Nephron (organoid): ENCODE measurements around the gene PTPRG.

Source experiments
- H3K27ac Mint-ChIP-seq, 3 experiments: 2 replicates each; pipeline ENCODE4 v1.8.0; 2020; ENCODE audit warnings: mixed read lengths in 3 of 3, mild to moderate bottlenecking in 2 of 3, moderate library complexity in 1 of 3
- H3K27me3 Mint-ChIP-seq: 2 replicates; pipeline ENCODE4 v1.8.0; 2021; ENCODE audit warnings: low read depth, mild to moderate bottlenecking, moderate library complexity, mixed read lengths
- H3K36me3 Mint-ChIP-seq: 2 replicates; pipeline ENCODE4 v1.8.0; 2020; ENCODE audit warnings: low read depth, mixed read lengths
- H3K4me1 Mint-ChIP-seq: 2 replicates; pipeline ENCODE4 v1.8.0; 2020; ENCODE audit warnings: mixed read lengths
- H3K4me3 Mint-ChIP-seq, 3 experiments: 2 replicates each; pipeline ENCODE4 v1.8.0; 2020; ENCODE audit warnings: mild to moderate bottlenecking in 3 of 3, mixed read lengths in 3 of 3, moderate library complexity in 2 of 3
- H3K9me3 Mint-ChIP-seq: 2 replicates; pipeline ENCODE4 v1.8.0; 2020; ENCODE audit warnings: mixed read lengths
- CTCF ChIP-seq, 3 experiments: fragments of 200-600 bp; sonication (generic); IDR thresholded peaks; one replicate each; pipeline ENCODE4 v1.5.0; 2021; ENCODE audit warnings: antibody characterized with exemption in 3 of 3; ENCODE audit not compliant: unreplicated experiment in 3 of 3

Gene PTPRG

GRCh38 chr3:61524933-61525332 is 36.4 kb upstream of the PTPRG start:
- peaks cover 29% of the 10 kb centered on the region for H3K4me1 Mint-ChIP-seq
- H3K27me3 Mint-ChIP-seq: no peaks in the 10 kb centered on the region
- no peak overlapping the region for H3K4me3 Mint-ChIP-seq
- H3K36me3 Mint-ChIP-seq: no peaks in the 10 kb centered on the region
- no peaks in the 10 kb centered on the region for H3K9me3 Mint-ChIP-seq
- peak overlapping the region; percentile 36 to 59 (median 41) for H3K27ac Mint-ChIP-seq
- TF ChIP-seq CTCF (IDR thresholded peaks at IDR 0.05; ENCODE audit: unreplicated experiment in 3 of 3): no peak

GRCh38 chr3:61526308-61526707 is 35.1 kb upstream of the PTPRG start:
- no peak overlapping the region for H3K4me3 Mint-ChIP-seq

GRCh38 chr3:61527011-61527410 is 34.4 kb upstream of the PTPRG start:
- no peak for TF ChIP-seq CTCF (IDR thresholded peaks at IDR 0.05; ENCODE audit: unreplicated experiment in 3 of 3)
- Mint-ChIP-seq H3K27me3 (no peaks in the 10 kb centered on the region), H3K4me3 (no peak overlapping the region), H3K36me3 (no peaks in the 10 kb centered on the region), H3K27ac (no peak overlapping the region), H3K4me1 (peaks cover 33% of the 10 kb centered on the region), H3K9me3 (no peaks in the 10 kb centered on the region)

More at GRCh38 chr3:61526308-61526707, 35.1 kb upstream of the PTPRG start:
- H3K4me1 Mint-ChIP-seq: peaks cover 28% of the 10 kb centered on the region
- no peaks in the 10 kb centered on the region for H3K36me3 Mint-ChIP-seq
- no peaks in the 10 kb centered on the region for H3K9me3 Mint-ChIP-seq
- TF ChIP-seq CTCF (IDR thresholded peaks at IDR 0.05; ENCODE audit: unreplicated experiment in 3 of 3): no peak
- H3K27me3 Mint-ChIP-seq: no peaks in the 10 kb centered on the region
- peak overlapping the region in 1 of 3 experiments; percentile 8 for H3K27ac Mint-ChIP-seq

- Mint-ChIP-seq H3K27ac (peak overlapping the region in 1 of 3 experiments; percentile 8), H3K36me3 (no peaks in the 10 kb centered on the region), H3K9me3 (no peaks in the 10 kb centered on the region), H3K27me3 (no peaks in the 10 kb centered on the region), H3K4me1 (peaks cover 17% of the 10 kb centered on the region), H3K4me3 (no peak overlapping the region)
- TF ChIP-seq CTCF (IDR thresholded peaks at IDR 0.05; ENCODE audit: unreplicated experiment in 3 of 3): peak; percentile 46 to 55 (median 51)
These were observed 31.0 kb upstream of the PTPRG start for GRCh38 chr3:61530355-61530754.

- TF ChIP-seq CTCF (IDR thresholded peaks at IDR 0.05; ENCODE audit: unreplicated experiment in 3 of 3): no peak
- peaks cover 17% of the 10 kb centered on the region for H3K4me1 Mint-ChIP-seq
- no peak overlapping the region for H3K4me3 Mint-ChIP-seq
- H3K36me3 Mint-ChIP-seq: no peaks in the 10 kb centered on the region
- no peaks in the 10 kb centered on the region for H3K27me3 Mint-ChIP-seq
- no peaks in the 10 kb centered on the region for H3K9me3 Mint-ChIP-seq
- peak overlapping the region in 1 of 3 experiments; percentile 18 for H3K27ac Mint-ChIP-seq
These were observed 29.8 kb upstream of the PTPRG start for GRCh38 chr3:61531528-61531927.

GRCh38 chr3:61532739-61533500 is 28.5 kb upstream of the PTPRG start:
- H3K4me1 Mint-ChIP-seq: peaks cover 29% of the 10 kb centered on the region
- H3K27me3 Mint-ChIP-seq: no peaks in the 10 kb centered on the region
- TF ChIP-seq CTCF (IDR thresholded peaks at IDR 0.05; ENCODE audit: unreplicated experiment in 3 of 3): no peak
- H3K36me3 Mint-ChIP-seq: no peaks in the 10 kb centered on the region
- no peaks in the 10 kb centered on the region for H3K9me3 Mint-ChIP-seq
- no peak overlapping the region for H3K4me3 Mint-ChIP-seq
- H3K27ac Mint-ChIP-seq: no peak overlapping the region
